NAMALWA (cell line): ENCODE data around the gene C3orf70.

Source experiments
- DNase-seq: peaks from one replicate; pipeline ENCODE4 v3.0.0-alpha.2; 2015; ENCODE audit warnings: low spot score

The C3orf70 gene, protein sequence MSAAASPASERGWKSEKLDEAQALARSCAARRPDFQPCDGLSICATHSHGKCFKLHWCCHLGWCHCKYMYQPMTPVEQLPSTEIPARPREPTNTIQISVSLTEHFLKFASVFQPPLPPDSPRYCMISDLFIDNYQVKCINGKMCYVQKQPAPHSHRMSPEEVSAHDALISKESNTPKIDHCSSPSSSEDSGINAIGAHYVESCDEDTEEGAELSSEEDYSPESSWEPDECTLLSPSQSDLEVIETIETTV

DNA sequence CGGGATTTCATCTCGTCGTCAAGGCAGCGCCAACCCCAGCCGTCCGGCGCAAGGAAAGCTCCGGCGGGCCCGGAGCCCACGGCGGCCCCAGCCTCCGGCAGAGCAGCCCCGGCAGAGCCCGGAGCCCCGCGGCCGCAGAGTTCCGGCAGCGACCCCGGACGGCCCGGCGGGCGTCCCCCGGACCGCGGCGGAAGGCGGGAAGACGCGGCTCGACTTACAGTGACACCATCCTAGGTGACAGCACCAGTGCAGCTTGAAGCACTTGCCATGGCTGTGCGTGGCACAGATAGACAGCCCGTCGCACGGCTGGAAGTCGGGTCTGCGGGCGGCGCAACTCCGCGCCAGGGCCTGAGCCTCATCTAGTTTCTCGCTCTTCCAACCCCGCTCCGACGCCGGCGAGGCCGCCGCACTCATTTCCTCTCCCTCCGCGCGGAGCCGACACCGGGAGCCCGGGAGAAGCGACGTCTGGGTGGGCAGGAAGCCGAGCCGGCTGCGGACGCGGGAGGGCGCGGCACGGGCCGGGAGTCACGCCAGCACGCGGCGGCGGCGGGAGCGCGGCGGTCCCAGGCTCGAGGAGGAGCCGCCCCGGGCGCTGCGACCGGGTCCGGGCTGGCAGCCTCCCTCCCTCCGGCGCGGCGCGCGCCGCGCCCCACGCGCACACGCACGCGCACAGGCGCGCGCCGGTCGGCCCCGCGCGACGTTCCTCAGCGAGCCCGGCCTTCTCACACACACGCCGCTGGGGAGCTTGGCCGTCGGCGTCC lies at the start of gene C3orf70:
Gene C3orf70 (minus strand): TSS at position 651 of the 761 bp plus-strand sequence. CDS start 237 bp downstream, at position 414.
- DNase-seq = no peak

DNA sequence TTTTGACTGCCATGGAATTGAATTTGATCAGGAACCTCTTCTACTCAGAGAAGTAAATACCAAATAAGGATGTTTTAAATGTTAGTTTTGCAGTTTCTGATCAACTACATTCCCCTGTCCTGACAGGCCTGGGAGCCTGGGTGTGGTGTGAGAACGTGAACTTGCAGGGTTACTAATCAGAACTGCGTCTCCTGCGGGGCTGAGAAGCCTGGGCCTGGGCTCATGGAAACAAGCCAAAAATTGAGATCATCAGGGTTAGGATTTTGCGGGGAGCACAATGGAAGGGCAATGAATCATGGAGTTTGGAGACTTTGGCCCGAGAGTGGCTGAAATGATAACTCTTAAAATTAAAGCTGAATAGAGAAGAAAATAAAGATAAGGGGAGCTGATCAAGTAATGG lies 47.8 kb upstream of the C3orf70 start:
- no peak for DNase-seq

DNA sequence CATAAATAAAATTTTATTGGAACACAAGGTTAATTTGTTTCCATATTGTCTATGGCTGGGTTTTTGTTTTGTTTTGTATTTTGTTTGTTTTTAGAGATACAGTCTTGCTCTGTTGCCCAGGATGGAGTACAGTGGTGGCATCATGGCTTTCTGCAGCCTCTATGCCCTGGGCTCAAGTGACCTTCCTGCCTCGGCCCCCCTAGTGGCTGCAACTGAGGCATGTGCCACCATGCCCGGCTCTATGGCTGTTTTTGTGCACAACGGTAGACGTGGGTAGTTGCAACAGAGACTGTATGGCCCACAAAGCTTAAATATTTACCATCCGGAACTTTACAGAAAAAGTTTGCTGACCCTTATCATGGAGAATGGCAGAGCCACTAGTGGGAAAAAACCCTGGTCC lies 46.8 kb upstream of the C3orf70 start:
- DNase-seq = no peak

DNA sequence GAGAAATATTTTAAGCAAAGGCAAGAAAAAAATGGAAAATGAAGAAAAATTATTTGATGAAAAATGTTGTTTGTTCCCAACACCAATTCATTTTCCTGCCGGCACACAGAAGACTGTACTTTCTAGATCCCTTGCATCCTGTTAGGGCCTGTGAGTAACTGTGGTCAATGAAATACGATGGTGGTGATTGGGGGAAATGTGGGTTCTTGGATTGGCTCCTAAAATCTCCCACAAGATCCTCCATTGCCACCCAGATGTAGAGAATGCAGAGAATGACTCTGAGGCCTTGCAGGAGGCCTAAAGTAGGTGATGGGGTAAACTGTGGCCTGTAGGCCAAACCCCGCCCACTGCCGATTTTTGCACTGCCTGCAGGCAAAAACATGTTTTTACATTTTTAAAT lies 46.3 kb upstream of the C3orf70 start:
- DNase-seq = no peak

DNA sequence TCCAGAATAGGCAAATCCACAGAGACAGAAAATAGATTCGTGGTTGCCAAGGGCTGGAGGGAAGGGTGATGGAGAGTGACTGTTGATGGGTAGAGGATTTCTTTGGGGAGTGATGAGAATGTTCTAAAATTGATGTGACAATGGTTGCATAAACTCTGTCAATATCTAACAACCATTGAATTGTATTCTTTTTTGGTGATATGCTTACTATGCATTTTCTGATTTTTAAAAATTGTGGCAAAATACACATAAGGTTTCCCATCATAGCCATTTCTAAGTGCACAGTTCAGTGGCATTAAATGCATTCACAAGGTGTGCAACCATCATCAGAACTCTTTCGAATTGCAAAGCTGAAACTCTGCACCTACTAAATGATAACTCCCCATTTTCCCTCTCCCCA lies 44.2 kb upstream of the C3orf70 start:
- DNase-seq = no peak

DNA sequence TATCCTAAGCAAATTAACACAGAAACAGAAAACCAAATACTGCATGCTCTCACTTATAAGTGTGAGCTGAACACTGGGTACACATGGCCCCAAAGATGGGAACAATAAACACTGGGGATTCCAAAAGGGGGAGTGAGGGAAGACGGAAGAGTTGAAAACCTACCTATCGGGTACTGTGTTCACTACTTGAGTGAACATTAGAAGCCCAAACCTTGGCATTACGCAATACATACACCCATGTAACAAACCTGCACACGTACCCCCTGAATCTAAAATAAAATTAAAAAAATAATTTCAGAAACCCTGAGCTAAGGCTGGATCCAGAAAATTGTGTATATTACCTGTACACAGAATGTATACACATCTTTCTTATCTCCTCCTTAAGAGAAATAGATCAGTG lies 42.8 kb upstream of the C3orf70 start:
- no peak for DNase-seq

DNA sequence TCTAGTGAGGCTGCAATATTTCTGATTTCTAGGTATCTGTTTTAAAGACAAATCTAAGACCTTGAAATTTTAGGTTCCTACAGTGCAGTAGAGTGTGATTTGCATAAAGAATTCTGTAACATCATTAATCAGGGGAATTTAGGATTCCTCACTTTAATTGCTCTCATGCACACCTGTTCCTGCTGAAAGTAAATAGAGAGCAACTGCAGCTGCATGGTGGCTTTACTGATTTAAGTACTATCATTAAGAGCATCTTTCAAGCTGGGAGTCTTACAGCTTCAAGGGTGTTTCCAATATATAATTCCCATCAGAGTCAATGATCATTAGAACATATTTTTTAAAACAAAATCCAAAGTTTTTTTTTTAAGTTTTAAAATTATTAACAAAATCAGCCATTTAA lies 36.0 kb upstream of the C3orf70 start:
- DNase-seq = no peak

DNA sequence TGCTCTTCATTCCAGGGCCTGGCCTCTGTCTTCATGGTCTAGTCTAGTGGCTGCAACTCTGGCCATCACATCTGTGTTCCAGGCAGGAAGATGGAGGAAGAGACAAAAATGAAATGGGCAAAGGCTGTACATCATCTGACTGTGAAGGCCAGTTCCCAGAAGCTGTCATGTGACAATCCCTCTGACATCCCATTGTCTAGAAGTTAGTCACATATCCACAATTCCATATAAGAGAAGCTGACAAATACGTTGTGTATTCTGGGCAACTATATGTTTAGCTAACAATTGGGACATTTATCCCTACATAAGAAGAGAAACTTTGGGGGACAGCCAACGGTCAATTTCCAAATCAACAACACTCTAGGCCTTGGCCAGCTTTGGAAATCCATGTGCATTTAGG lies 34.5 kb upstream of the C3orf70 start:
- DNase-seq = no peak

DNA sequence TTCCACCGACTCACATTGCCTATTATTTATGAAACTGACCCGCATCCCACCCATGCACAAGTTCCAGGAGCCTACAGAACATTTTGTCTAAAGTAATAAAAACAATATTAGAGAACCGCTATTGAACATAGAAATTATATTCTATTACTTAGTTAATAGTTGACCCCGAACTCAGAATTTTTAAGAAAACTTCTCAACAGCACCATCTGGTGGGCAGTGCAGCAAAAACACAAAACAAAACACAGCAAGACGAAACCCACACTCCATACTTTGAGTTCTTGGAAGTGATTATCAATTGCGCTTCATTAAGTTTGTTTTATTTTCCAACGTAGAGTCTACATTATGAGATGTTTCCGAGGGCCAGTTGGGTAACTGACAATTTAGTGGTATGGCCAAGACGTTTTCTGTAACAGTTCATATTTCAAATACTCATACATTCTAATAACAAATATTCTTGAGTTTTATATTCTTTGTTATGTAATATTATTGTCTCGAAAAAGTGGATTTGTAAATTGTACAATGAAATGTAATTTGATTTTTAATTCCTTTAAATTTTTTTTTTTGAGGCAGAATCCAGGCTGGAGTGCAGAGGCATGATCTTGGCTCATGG lies 24.0 kb upstream of the C3orf70 start:
- DNase-seq = peak; percentile 75

DNA sequence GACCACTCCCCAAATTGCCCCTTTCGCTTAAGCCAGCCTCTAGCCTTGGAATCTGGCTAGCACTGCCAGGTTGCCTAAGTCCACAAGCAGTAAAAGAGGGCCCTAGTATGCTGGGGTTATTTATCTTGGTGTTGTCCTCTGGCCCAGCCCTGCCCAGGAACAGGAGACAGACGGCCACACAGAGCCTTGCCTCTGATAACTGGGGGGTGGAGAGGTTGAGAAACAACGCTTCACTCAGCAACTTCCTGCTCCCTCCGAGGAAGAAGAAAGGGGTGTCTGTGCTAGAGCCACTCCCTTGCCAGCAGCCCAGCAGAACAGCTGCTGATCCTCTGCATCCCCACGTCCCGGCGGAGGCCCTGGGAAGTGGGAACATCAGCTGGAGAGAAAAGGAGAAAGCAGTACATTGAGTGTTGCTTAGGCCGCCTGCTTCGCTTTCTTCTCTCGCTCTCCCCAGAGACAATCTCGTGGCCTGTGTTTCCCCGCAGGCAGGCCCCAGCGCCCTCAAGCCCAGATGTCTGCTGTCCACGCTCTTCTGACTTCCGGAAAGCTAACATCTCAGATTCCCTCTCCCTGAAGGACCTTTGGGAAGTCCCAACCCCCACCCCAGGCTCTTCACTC lies 22.6 kb upstream of the C3orf70 start:
- peak; percentile 52 for DNase-seq

DNA sequence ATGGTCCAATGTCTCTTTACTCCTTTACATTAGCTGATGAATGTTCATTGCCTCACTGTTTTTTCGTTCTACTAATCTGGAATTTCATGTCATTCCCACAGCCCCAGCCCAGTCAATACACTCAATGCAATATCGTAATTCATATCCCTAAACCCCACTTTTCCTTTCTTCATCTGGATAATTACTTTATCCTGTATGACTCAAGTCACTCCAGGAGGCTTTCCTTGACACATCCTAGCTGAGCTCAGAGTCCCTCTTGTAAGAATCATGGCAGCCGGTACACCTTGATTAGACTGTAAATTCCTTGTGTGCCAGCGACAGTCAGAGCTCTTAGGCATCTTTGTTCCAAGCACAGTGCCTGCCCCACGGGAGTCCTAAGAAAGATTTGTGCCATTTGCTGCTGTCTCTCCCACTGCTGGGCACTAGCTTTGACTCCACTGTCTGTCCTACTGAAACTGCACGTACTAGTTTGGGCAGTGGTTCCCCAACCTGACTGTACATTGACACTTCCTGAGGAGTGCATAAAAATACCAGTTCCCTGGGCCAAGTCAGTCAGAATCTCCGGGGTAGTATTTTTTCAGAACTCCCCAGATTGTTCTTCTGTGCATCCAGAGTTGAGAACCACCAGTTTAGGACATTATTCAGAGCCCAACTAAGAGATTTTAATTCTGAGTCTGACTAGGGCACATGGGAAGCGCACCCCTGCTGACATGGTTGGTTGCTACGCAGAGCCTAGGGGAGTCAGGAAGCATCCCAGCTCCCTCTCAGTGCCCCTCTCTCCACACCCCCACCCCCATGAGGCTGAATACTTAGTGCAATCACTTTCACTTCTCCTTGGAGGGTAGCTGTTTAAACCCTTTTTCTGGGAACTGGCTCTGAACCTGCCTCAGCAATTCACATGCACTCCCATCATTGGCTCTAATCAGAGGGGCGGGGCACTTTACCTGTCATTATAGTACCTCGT lies 19.5 kb upstream of the C3orf70 start:
- no peak for DNase-seq

DNA sequence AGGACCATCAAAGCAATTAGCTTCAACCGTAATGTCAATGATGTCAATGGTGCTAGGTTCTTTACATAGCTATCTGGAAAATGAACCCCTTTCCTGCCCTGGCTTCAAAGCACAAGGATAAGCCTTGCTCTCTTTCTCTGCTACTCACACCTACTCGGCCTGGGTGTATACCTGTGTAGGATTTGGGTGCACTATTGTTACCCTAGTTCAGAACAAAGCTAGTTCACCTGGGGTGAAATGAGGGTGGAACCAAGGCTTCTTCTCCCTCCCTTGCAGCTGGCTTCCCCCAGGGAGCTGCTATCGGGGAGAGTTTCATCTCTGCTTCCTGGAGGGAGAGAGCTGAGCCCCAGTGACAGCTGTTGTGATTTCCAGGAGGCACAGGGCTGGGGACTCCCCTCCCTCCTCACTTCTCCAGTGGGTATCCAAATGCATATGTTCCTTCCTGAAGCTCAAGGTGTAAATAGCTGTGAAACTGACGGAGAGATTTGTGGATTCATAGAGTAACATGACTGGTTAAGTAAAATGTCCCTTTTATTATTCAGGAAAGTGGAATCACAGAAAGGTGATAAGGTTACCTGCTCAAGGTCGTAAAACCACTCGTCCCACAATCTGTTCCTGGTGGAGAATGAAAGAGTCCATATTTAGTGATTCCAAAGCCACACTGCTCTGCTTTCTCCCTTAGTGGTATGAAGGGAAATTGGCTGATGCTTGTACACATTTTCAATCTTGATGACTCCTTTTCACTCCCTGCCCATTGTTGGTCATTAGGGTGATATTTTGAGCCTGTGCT lies 11.8 kb upstream of the C3orf70 start:
- DNase-seq = no peak

DNA sequence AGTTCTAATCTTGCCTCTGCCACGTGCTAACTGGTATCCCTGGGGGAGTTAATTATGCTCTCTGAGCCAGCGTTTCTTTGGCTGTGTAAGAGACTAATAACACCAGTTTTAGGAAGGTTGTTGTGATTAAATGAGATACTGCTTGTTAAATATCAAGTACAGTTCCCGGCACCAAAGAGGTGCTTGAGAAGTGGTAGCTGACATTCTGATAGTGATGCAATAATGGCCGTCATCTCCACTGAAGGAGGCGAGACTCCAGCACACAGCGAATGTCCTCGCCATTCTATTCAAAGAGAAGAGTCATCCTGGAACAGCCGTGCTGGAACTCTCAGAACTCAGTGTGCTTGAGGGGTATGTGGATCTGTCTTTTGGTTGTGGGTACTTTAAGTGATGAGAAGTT lies 9.8 kb upstream of the C3orf70 start:
- DNase-seq = no peak

DNA sequence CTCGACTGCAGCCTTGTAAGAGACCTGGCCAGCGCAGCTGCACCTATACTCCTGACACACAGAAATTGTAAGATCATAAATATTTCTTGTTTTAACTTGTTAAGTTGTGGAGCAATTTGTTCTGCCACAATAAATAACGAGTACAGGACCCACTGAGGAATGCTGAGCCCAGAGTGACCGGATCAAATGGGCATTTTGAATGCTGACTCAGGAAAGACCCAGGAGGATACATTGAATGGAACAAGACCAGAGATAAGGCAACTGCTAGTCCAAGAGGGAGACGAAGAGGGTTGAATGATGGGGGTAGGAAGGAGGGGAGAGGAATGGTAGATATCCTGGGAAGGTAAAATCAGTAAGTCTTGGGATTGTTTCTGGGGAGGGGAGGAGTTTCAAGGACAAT lies 8.9 kb upstream of the C3orf70 start:
- no peak for DNase-seq

DNA sequence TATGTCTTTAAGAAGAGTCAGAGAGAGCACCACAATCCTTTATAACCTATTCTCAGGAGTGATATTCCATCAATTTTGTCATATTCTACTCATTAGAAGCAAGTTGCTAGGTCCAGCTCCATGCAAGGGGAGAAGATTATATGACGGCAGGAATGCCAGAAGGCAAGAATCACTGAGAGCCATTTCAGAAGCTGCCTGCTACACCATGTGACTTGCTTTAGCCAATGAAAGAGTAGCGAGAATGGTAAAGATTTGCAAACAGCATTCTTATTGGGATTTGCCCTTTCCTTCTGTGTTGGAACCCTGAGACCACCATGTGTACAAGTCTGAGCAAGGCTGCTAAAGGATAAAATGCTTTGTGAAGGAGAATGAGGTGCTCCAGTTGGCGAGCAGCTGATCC lies 4.5 kb upstream of the C3orf70 start:
- DNase-seq = no peak

DNA sequence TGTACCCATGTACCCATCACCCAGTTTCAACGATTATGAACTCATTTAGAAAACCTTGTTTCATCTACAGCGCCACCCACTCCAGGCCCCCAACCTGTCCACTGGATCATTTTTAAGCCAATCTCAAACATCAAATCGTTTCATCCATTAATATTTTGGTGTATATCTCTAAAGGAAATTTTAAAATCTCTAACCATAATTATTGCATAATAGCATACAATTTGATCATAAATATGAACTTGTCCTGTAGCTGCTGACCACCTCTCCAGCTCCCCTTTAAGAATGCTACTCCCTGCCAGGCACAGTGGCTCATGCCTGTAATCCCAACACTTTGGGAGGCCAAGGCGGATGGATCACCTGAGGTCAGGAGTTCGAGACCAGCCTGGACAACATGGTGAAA lies 2.8 kb upstream of the C3orf70 start:
- DNase-seq = no peak

DNA sequence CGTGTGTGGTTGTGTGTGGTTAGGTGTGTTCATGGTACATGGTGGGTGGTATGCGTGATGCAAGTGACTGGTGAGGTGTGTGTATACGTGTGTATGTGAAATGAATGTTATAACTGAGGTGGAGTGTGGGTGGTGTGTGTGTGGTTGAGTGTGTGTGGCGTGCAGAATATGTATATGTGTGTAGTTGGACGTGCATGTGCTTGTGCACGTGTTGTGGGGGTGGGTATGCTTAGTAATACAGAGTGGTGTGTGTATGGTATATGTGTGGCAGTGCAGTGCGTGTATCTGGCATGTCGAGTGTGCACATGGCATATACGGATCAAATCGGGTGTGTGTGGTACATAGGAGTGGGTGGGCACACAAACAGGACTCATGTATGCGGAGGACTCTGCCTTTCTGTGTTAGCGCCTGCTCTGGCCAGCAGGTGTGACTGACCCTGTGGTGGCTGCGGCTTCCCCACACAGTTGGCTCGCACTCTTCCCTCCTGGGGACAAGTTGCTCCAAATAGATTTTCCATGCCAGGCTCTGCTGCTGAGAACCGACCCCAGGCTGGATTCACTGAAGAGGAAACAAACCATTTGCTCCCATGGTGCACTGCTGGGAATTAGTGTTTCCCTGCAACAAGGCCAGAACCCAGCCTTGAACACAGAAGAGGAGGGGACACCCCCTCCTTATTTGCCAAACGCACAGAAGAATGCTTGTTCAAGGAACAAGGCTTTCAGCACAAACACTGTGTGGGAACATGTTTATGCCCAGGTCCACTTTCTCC lies 1.2 kb upstream of the C3orf70 start:
- DNase-seq = no peak

DNA sequence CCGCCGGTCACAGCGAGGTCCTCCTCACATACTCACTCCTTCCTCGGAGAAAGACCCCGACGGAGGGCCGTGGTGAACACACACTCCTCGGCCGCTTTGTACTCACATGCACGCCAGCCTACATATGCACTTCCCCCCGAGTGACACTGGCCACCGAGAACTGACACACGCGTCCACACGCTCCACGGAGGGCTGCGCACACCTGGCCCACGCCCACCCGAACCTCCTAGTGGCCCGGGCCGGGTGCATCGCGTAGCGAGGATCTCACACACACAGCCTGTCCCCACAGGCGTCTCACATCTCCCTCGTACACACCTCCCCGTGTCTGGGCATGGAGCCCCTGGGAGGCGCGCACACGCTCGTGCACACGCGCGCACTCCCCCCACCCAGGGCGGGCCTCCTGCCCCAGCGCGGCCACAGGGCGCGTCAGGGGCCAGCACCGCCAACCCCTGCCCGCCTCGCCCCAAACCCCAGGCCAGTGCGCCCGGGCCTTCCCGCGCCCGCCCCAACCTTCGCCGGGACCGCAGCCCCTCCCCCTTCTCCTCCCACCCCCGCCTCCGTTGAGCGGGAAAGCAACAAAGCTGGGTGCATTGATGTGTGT lies 411 bp upstream of the C3orf70 start:
- DNase-seq = no peak

DNA sequence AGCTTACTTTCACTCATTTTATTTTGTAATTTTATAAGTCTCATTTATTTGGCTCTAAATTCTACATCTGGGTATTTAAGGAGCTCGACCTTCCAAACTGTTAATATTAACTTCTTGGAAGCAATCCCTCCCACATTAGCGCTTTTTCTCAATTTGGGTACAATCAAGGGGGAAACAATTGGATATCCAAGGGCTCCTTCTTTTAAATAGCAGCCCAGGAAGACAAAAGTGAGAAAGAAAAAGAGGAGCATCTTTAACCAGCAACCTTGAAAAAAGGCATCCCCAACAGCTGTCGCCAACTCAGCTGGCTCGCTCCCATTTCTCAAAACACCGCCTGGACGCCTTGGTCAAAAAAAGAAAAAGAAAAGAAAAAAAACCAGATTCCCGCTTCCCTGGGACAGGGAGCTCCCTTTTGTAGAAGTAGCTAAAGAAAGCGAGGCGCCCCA lies 873 bp downstream of the C3orf70 start:
- DNase-seq = no peak
